Small intestine (tissue), 7 donors: ENCODE measurements around the gene ARMH1. TPM values are rescaled to one million over a fixed set of nuclear protein-coding genes. Genes with fewer than 3 reads are reported as not detected.
A peak's percentile ranks its signal among the peaks of the same experiment; 100 is the strongest.

Experiments used
- DNase-seq, 2 donors: peaks; one replicate each; pipeline versions ENCODE4 v3.0.0 to v3.0.0-alpha.2; 2013
- FAIRE-seq: peaks from 2 replicates; lab custom pipeline; 2012; peaks lifted over from hg19 to GRCh38; lab: Jason Lieb, UNC
- H3K27ac ChIP-seq, 3 donors: one replicate each; pipeline ENCODE4 v1.5.1; 2013; ENCODE audit warnings: low read length in 2 of 3, mild to moderate bottlenecking in 2 of 3, control low read depth in 1 of 3, inconsistent platforms in 1 of 3, low read depth in 1 of 3, moderate library complexity in 1 of 3
- H3K27me3 ChIP-seq, 3 donors: one replicate each; pipeline ENCODE4 v1.6.1; 2013; ENCODE audit warnings: low read length in 3 of 3, inconsistent platforms in 1 of 3; ENCODE audit not compliant: control insufficient read depth in 3 of 3, insufficient read depth in 3 of 3
- H3K36me3 ChIP-seq, 3 donors: one replicate each; pipeline ENCODE4 v1.6.1; 2013; ENCODE audit warnings: low read length in 3 of 3, inconsistent platforms in 1 of 3, low read depth in 1 of 3, mild to moderate bottlenecking in 1 of 3, moderate library complexity in 1 of 3; ENCODE audit not compliant: control insufficient read depth in 3 of 3, insufficient read depth in 2 of 3
- H3K4me1 ChIP-seq, 3 donors: one replicate each; pipeline ENCODE4 v1.6.1; 2013; ENCODE audit warnings: low read length in 2 of 3, inconsistent platforms in 1 of 3, low read depth in 1 of 3, mild to moderate bottlenecking in 1 of 3, moderate library complexity in 1 of 3; ENCODE audit not compliant: control insufficient read depth in 3 of 3, insufficient read depth in 2 of 3
- H3K4me3 ChIP-seq, 3 donors: one replicate each; pipeline ENCODE4 v1.5.1; 2013; ENCODE audit warnings: low read length in 3 of 3, control low read depth in 1 of 3, inconsistent platforms in 1 of 3, low read depth in 1 of 3, mild to moderate bottlenecking in 1 of 3, moderate library complexity in 1 of 3
- H3K9me3 ChIP-seq, 2 donors: one replicate each; pipeline ENCODE4 v1.6.1; 2013; ENCODE audit warnings: low read depth in 1 of 2, low read length in 1 of 2; ENCODE audit not compliant: control insufficient read depth in 2 of 2, insufficient read depth in 1 of 2
- WGBS, 3 donors: extraction: QIAGEN DNeasy Blood & Tissue Kit; methylation state at CpG; one replicate each; pipeline ENCODE4 v1.1.7; 2013; 5-methylcytosine and 5-hydroxymethylcytosine counted together
- polyA plus RNA-seq, 4 donors: library from polyadenylated mRNA; stranded (reverse) in 3 of 4; unstranded in 1 of 4; fragments of 200-250 nt in 3 of 4; fragments of 120-200 nt in 1 of 4; gene quantifications; one replicate each; pipeline versions ENCODE4 v1.2.1 to v1.2.3, GENCODE V29; 2013
- donor health status: healthy with polysubstance abuse.
- donor health status: control.
- donor health status: control.
- donor health status: Bipolar disorder and iron deficiency.
- donor health status: healthy.

The ARMH1 gene
- polyA plus RNA-seq, 4 donors = 2.1 to 6.5 (median 3.4) TPM

- H3K36me3 ChIP-seq = peaks cover 5 to 95% (median 9%) of the 10 kb centered on the region in 3 donors
- 46 to 76% (median 64%) methylated on average over 13 of the region's 13 CpGs for WGBS, 3 donors
These were observed 25.8 kb upstream of the ARMH1 start for GRCh38 chr1:44648529-44649250.

DNA sequence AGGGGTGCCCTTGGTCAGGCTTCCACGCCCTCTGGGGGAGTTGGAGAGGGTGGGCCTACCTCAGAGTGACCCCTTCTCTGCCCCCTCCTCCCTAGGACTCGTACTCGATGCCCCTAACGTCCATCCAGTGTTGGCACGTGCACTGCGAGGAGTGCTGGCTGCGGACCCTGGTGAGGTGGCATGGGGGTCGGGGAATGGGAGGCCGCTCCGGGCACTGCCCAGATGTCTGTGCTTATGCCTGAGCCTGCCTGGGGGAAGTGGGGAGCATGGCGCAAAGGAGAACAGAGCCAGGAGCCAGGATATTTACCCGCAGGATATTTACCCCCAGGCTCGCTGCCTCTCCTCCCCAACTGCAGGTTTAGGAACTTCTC is 24.7 kb upstream of the ARMH1 start:
- H3K36me3 ChIP-seq = peaks cover 9 to 95% (median 11%) of the 10 kb centered on the region in 3 donors
- no peaks in the 10 kb centered on the region for H3K27me3 ChIP-seq
- WGBS, 3 donors = 76 to 88% (median 83%) methylated on average over 12 to 13 of the region's 13 CpGs
- no peaks in the 10 kb centered on the region for H3K9me3 ChIP-seq
- no peak for DNase-seq
- H3K4me3 ChIP-seq = no peak overlapping the region
- no peak for FAIRE-seq
- H3K27ac ChIP-seq = peak overlapping the region; percentile 15 to 66 (median 60)
- peaks cover 2 to 51% (median 23%) of the 10 kb centered on the region in 3 donors for H3K4me1 ChIP-seq

More at GRCh38 chr1:44648529-44649250, 25.8 kb upstream of the ARMH1 start:
- FAIRE-seq = no peak
- peak overlapping the region; percentile 1 to 74 (median 38) for H3K27ac ChIP-seq
- DNase-seq = peak; percentile 60 to 95
- H3K4me3 ChIP-seq = no peak overlapping the region
- no peaks in the 10 kb centered on the region for H3K27me3 ChIP-seq
- no peaks in the 10 kb centered on the region for H3K9me3 ChIP-seq
- H3K4me1 ChIP-seq = peaks cover 2 to 51% (median 23%) of the 10 kb centered on the region in 3 donors

DNA sequence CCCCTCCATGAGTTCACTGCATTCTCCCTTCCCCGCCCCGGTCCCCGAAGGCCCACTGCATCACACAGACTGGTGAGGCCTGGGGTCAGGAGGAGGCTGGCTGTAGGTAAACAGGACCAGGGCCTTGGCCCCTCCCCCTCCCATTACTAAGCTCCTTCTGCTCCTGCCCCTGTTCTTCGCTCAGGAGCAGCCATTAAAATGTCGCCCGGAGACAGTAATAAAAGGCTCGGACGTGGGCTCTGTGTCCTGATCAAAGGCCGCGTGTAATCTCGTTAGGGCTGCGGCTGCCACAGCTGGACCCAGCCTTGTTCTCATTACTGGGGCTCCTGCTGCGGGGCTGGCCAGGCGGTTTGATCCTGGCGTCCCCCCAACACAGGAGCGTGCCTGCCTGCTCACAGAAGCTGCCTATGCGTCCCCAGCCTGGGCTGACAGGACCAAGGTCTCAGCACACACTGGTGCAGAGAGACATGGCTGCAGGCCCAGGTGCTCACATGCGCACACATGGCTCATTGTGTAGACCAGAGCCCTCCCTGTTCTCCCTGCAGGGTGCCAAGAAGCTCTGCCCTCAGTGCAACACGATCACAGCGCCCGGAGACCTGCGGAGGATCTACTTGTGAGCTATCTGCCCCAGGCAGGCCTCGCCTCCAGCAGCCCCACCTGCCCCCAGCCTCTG is 24.2 kb upstream of the ARMH1 start:
- Histone ChIP-seq H3K4me1 (peaks cover 0 to 51% (median 23%) of the 10 kb centered on the region in 3 donors), H3K36me3 (peaks cover 9 to 91% (median 11%) of the 10 kb centered on the region in 3 donors), H3K27me3 (no peaks in the 10 kb centered on the region), H3K27ac (peak overlapping the region; percentile 15 to 66 (median 60)), H3K4me3 (no peak overlapping the region), H3K9me3 (no peaks in the 10 kb centered on the region)
- FAIRE-seq (no peak), DNase-seq (peak; percentile 87 to 94)
- WGBS, 3 donors = 24 to 63% (median 51%) methylated on average over 23 of the region's 23 CpGs

DNA sequence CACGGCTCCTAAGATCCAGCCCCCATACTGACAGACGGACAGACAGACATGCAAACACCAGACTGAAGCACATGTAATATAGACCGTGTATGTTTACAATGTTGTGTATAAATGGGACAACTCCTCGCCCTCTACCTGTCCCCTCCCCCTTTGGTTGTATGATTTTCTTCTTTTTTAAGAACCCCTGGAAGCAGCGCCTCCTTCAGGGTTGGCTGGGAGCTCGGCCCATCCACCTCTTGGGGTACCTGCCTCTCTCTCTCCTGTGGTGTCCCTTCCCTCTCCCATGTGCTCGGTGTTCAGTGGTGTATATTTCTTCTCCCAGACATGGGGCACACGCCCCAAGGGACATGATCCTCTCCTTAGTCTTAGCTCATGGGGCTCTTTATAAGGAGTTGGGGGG is 23.4 kb upstream of the ARMH1 start:
- Histone ChIP-seq H3K27me3 (no peaks in the 10 kb centered on the region), H3K4me1 (peaks cover 0 to 51% (median 21%) of the 10 kb centered on the region in 3 donors), H3K9me3 (no peaks in the 10 kb centered on the region), H3K4me3 (no peak overlapping the region), H3K36me3 (peaks cover 9 to 88% (median 11%) of the 10 kb centered on the region in 3 donors), H3K27ac (no peak overlapping the region)
- FAIRE-seq (no peak), DNase-seq (no peak)
- WGBS, 3 donors = 71 to 82% (median 76%) methylated on average over 8 of the region's 8 CpGs

DNA sequence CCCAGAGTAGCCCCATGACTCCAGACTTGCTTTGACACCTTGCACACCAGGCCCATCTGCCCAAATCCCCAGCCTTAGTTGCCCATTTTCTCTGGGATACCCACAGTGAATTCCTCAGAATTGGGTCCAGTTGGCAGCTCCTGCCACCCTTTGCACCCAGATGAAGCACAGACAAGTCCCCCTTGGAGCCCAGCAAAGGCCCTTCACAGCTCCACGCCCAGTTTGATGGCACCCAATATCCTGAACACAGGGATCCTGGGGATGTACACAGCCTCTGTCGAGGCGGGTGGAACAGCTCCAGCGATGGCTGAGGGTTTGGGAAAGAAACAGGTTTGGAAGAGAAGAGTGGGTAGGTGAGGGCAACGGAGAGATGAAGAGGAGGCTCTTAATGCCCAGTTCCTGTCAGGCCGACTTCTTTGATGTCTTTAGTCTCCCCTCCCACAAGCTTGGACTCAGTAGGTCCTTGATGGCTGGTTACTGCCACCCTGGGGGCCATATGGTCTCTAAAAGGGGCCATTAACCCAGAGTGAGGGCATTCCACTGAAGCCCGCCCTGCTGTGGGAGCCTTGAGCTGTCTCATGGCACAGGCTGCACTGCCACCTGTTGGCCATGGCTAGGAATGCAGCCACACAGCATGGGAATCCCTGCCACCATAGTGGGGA is 21.9 kb upstream of the ARMH1 start:
- Histone ChIP-seq H3K27me3 (no peaks in the 10 kb centered on the region), H3K4me1 (peaks cover 0 to 41% (median 14%) of the 10 kb centered on the region in 3 donors), H3K4me3 (no peak overlapping the region), H3K36me3 (peaks cover 5 to 79% (median 11%) of the 10 kb centered on the region in 3 donors), H3K9me3 (no peaks in the 10 kb centered on the region), H3K27ac (no peak overlapping the region)
- peak; percentile 79 to 85 for DNase-seq
- 36 to 57% (median 46%) methylated on average over 7 of the region's 7 CpGs for WGBS, 3 donors
- no peak for FAIRE-seq

DNA sequence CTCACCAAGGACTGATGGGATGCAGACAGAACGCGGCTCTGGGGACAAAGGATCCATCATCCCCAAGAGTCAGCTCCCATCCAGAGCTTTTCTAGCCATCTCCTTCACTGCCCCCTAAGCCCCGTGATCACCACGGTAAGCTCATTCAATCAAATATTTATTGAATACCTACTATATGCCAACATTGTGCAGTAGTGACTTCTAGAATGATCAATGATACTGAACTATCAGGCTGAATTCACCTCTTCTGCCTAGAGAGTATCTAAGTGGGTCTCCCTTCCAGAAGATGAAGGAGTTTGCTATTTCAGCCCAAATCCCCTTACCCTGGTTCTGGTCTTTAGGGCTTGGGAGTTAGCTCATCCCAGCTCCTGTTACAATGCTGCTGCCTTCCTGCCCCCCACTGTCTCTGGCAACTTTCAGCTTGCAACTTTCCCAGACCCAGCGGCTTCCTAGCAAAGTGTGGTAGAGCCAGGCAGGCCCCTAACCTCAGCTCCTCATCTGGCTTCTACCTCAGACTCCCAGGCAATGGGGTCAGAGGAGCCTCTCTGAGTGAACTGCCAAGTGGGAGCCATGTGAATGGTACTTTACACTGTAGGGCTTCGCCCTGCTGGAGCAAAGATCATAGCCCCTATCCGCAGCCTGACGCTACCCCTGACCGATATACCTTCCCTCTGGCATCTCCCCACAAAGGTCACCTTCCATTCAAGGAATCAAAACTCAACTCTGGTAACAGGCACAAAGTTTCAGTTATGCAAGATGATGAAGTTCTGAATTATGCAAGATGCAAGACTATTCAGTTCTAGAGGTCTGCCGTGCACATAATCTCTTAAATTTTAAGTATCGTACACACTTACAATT is 21.2 kb upstream of the ARMH1 start:
- H3K4me1 ChIP-seq = peaks cover 0 to 34% (median 10%) of the 10 kb centered on the region in 3 donors
- DNase-seq (no peak), FAIRE-seq (no peak)
- H3K27ac ChIP-seq = no peak overlapping the region
- WGBS, 3 donors = 63 to 66% (median 63%) methylated on average over 11 of the region's 11 CpGs
- no peaks in the 10 kb centered on the region for H3K27me3 ChIP-seq
- no peak overlapping the region for H3K4me3 ChIP-seq
- peaks cover 5 to 74% (median 11%) of the 10 kb centered on the region in 3 donors for H3K36me3 ChIP-seq
- no peaks in the 10 kb centered on the region for H3K9me3 ChIP-seq

DNA sequence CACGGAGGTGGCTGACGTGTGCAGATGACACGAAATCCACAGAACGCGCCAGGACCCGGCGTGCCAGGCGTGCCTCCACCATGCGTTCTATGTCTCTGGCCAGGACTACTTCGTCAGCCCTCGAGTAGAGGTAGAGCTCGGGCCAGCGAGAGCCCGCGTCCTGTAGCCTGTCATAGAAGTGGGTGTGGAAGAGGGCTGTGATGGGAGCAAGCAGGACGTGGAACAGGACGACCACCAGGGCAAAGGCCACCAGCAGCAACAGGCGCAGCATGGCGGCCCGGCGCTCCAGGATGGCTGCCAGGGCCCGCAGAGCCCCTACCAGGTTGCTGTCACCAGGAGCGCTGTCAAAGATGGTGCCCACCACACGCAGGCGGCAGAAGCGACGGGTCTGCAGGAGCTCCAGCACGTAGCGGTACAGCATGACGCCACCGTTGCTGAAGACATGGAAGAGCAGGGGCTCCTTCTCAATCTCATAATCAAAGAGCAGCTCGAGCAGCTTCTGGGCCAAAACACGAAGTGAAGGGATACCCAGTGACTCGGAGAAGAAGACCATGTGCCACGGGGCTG is 19.8 kb upstream of the ARMH1 start:
- no peak for DNase-seq
- Histone ChIP-seq H3K27ac (no peak overlapping the region), H3K4me1 (peaks cover 0 to 23% (median 7%) of the 10 kb centered on the region in 3 donors), H3K4me3 (no peak overlapping the region), H3K9me3 (no peaks in the 10 kb centered on the region), H3K36me3 (peaks cover 8 to 73% (median 8%) of the 10 kb centered on the region in 3 donors), H3K27me3 (no peaks in the 10 kb centered on the region)
- 92 to 96% (median 93%) methylated on average over 35 of the region's 35 CpGs for WGBS, 3 donors
- FAIRE-seq = no peak
